PC-3 (cell line): ENCODE data around the gene CALR3. TPM values are rescaled to one million over a fixed set of nuclear protein-coding genes. Genes with fewer than 3 reads are reported as not detected.
A peak's percentile ranks its signal among the peaks of the same experiment; 100 is the strongest.

Source experiments
- ATAC-seq: fragments of 200-7000 bp; cut with Tn5 transposase; 2 replicates; pipeline ENCODE4 v1.9.1; 2020; ENCODE audit warnings: mild to moderate bottlenecking, moderate library complexity
- BruUV-seq: library from RNA; stranded (reverse); fragments of 400-500 nt; replicated peaks from 2 replicates; lab custom pipeline; 2021; lab: Mats Ljungman, UMichigan
- CTCF ChIA-PET: fragments of 300-600 bp; sonication (Branson Sonifier 250); formaldehyde crosslinking; loops from one replicate; lab custom pipeline; 2022; ENCODE audit warnings: antibody characterized with exemption; lab: Charles Lee
- POLR2A ChIA-PET: fragments of 300-600 bp; sonication (Branson Sonifier 250); formaldehyde crosslinking; loops from one replicate; lab custom pipeline; 2022; ENCODE audit warnings: antibody characterized with exemption; ENCODE audit not compliant: unreplicated experiment; lab: Charles Lee
- DNase-seq: peaks from one replicate; pipeline ENCODE4 v3.0.0-alpha.2; 2015
- H2AFZ ChIP-seq: fragments of 300-600 bp; sonication (generic); 2 replicates; pipeline ENCODE4 v1.6.0; 2016; ENCODE audit warnings: antibody characterized with exemption, low read length
- H3F3A ChIP-seq: fragments of 300-600 bp; sonication (generic); one replicate; pipeline ENCODE4 v1.6.0; 2017; ENCODE audit warnings: antibody characterized with exemption, low read length, control low read depth, mild to moderate bottlenecking; ENCODE audit not compliant: unreplicated experiment
- H3K27ac ChIP-seq: fragments of 300-600 bp; sonication (generic); 2 replicates; pipeline ENCODE4 v1.5.1; 2016; ENCODE audit warnings: mild to moderate bottlenecking, low read length
- H3K27me3 ChIP-seq: fragments of 300-600 bp; sonication (generic); 2 replicates; pipeline ENCODE4 v1.6.1; 2016; ENCODE audit warnings: low read length, mixed read lengths
- H3K36me3 ChIP-seq: fragments of 300-600 bp; sonication (generic); 2 replicates; pipeline ENCODE4 v1.6.1; 2016; ENCODE audit warnings: low read depth, mixed run types, low read length, mixed read lengths
- H3K4me1 ChIP-seq: fragments of 300-600 bp; sonication (generic); 2 replicates; pipeline ENCODE4 v1.5.1; 2016; ENCODE audit warnings: low read length; ENCODE audit not compliant: insufficient read depth
- H3K4me2 ChIP-seq: fragments of 300-600 bp; sonication (generic); 2 replicates; pipeline ENCODE4 v1.6.0; 2016; ENCODE audit warnings: low read length
- H3K4me3 ChIP-seq: fragments of 300-600 bp; sonication (generic); 2 replicates; pipeline ENCODE4 v1.5.1; 2016; ENCODE audit warnings: mild to moderate bottlenecking, low read length, mixed read lengths
- H3K79me2 ChIP-seq: fragments of 300-600 bp; sonication (generic); 2 replicates; pipeline ENCODE4 v1.6.1; 2017; ENCODE audit warnings: low read length, mixed read lengths
- H3K9ac ChIP-seq: fragments of 300-600 bp; sonication (generic); 2 replicates; pipeline ENCODE4 v1.6.0; 2016; ENCODE audit warnings: mild to moderate bottlenecking, low read length
- H3K9me2 ChIP-seq: fragments of 300-600 bp; sonication (generic); replicated peaks from 2 replicates; pipeline ENCODE4 v1.6.1; 2016; ENCODE audit warnings: mixed run types, low read length, mixed read lengths
- H3K9me3 ChIP-seq: fragments of 300-600 bp; sonication (generic); 2 replicates; pipeline ENCODE4 v1.6.1; 2016; ENCODE audit warnings: low read length, mixed read lengths
- H4K20me1 ChIP-seq: fragments of 300-600 bp; sonication (generic); 2 replicates; pipeline ENCODE4 v1.6.1; 2016; ENCODE audit warnings: low read length, mixed read lengths
- CTCF ChIP-seq: fragments of 300-600 bp; sonication (generic); conservative IDR thresholded peaks from 2 replicates; pipeline ENCODE4 v1.5.1; 2017; ENCODE audit warnings: antibody characterized with exemption, low read depth, mild to moderate bottlenecking, low read length
- EZH2 ChIP-seq: fragments of 300-600 bp; sonication (generic); IDR thresholded peaks from one replicate; pipeline ENCODE4 v1.6.1; 2017; ENCODE audit warnings: antibody characterized with exemption, mild to moderate bottlenecking, low read length; ENCODE audit not compliant: unreplicated experiment
- EZH2phosphoT487 ChIP-seq: fragments of 300-600 bp; sonication (generic); IDR thresholded peaks from 2 replicates; pipeline ENCODE4 v1.6.1; 2018; ENCODE audit warnings: mild to moderate bottlenecking, antibody characterized with exemption, low read length, borderline replicate concordance
- intact Hi-C: fragments of 100-400 bp; cut with micrococcal nuclease; formaldehyde crosslinking; loops from 2 replicates; pipeline ENCODE4 v1.9.0; 2023
- total RNA-seq: library from RNA; depleted of rRNA; stranded (reverse); fragments of >200 nt; gene quantifications from 2 replicates; pipeline ENCODE4 v1.2.3, GENCODE V29; 2014

CALR3 gene
- total RNA-seq, 1 experiment from 2014 or later: 0.47 TPM

GRCh38 chr19:16541526-16542044 lies 45.6 kb upstream of the CALR3 start:
- intact Hi-C loops: no loop called here
- peak overlapping the region; percentile 96 for H3K4me3 ChIP-seq
- no peaks in the 10 kb centered on the region for H3K27me3 ChIP-seq
- H3K9ac ChIP-seq: peak overlapping the region; percentile 97
- H3K79me2 ChIP-seq: peaks cover 81% of the 10 kb centered on the region
- peaks cover 16% of the 10 kb centered on the region for H3K4me1 ChIP-seq
- H4K20me1 ChIP-seq: peaks cover 33% of the 10 kb centered on the region
- peak overlapping the region; percentile 72 for H2AFZ ChIP-seq
- TF ChIP-seq EZH2phosphoT487: no peak
- no peak for TF ChIP-seq EZH2
- DNase-seq (no peak), ATAC-seq (peak; percentile 7)
- ChIA-PET POLR2A (no interaction called here), CTCF (interaction anchor here (0.6 kb wide), 1 partner anchor 145 kb away, joined by 3 read pairs; no protein-coding TSS in a partner anchor)
- H3F3A ChIP-seq: no peaks in the 10 kb centered on the region
- H3K9me3 ChIP-seq: no peaks in the 10 kb centered on the region
- peaks cover 24% of the 10 kb centered on the region for H3K36me3 ChIP-seq
- no peaks in the 10 kb centered on the region for H3K9me2 ChIP-seq
- peak overlapping the region; percentile 49 for H3K27ac ChIP-seq
- peak overlapping the region; percentile 92 for H3K4me2 ChIP-seq
- BruUV-seq: TSS peak; percentile 77

GRCh38 chr19:16540948-16541347 lies 45.0 kb upstream of the CALR3 start:
- Histone ChIP-seq H4K20me1 (peaks cover 36% of the 10 kb centered on the region), H3F3A (no peaks in the 10 kb centered on the region), H2AFZ (no peak overlapping the region), H3K36me3 (peaks cover 26% of the 10 kb centered on the region), H3K4me2 (peak overlapping the region; percentile 92), H3K9me3 (no peaks in the 10 kb centered on the region), H3K27me3 (no peaks in the 10 kb centered on the region), H3K27ac (no peak overlapping the region), H3K79me2 (peaks cover 88% of the 10 kb centered on the region), H3K4me1 (peaks cover 16% of the 10 kb centered on the region), H3K9ac (peak overlapping the region; percentile 97), H3K9me2 (no peaks in the 10 kb centered on the region), H3K4me3 (peak overlapping the region; percentile 96)
- TF ChIP-seq EZH2phosphoT487 (no peak), CTCF (no peak), EZH2 (no peak)
- ATAC-seq: no peak
- ChIA-PET CTCF (no interaction called here), POLR2A (no interaction called here)
- no TSS peak for BruUV-seq
- no peak for DNase-seq
- intact Hi-C loops: no loop called here

GRCh38 chr19:16537111-16537510 lies 41.1 kb upstream of the CALR3 start:
- ChIA-PET CTCF (no interaction called here), POLR2A (no interaction called here)
- H3K9me2 ChIP-seq: no peaks in the 10 kb centered on the region
- H4K20me1 ChIP-seq: peaks cover 44% of the 10 kb centered on the region
- H3K79me2 ChIP-seq: peaks cover 71% of the 10 kb centered on the region
- no peaks in the 10 kb centered on the region for H3F3A ChIP-seq
- no peak overlapping the region for H3K4me3 ChIP-seq
- DNase-seq (no peak), ATAC-seq (no peak)
- intact Hi-C loops: no loop called here
- H3K4me1 ChIP-seq: peaks cover 13% of the 10 kb centered on the region
- no peak overlapping the region for H2AFZ ChIP-seq
- no TSS peak for BruUV-seq
- no peaks in the 10 kb centered on the region for H3K27me3 ChIP-seq
- H3K9me3 ChIP-seq: no peaks in the 10 kb centered on the region
- no peak overlapping the region for H3K9ac ChIP-seq
- peaks cover 55% of the 10 kb centered on the region for H3K36me3 ChIP-seq
- no peak overlapping the region for H3K4me2 ChIP-seq
- TF ChIP-seq CTCF (no peak), EZH2phosphoT487 (no peak), EZH2 (no peak)
- H3K27ac ChIP-seq: no peak overlapping the region
